Endothelial cell of umbilical vein (primary cell): Measurements from ENCODE around the gene LAG3. TPM values are rescaled to one million over a fixed set of nuclear protein-coding genes. Genes with fewer than 3 reads are reported as not detected.
A peak's percentile ranks its signal among the peaks of the same experiment; 100 is the strongest.

ENCODE experiments used
- BruUV-seq: library from RNA; stranded (reverse); fragments of 400-500 nt; replicated peaks from 2 replicates; lab custom pipeline; 2021; lab: Mats Ljungman, UMichigan
- CTCF ChIA-PET: fragments of 300-600, 350-600 bp; sonication (Branson Sonifier 250); formaldehyde crosslinking; loops from one replicate; lab custom pipeline; 2021; ENCODE audit warnings: antibody characterized with exemption, inconsistent platforms; lab: Charles Lee
- POLR2A ChIA-PET: fragments of 300-600, 350-600 bp; sonication (Branson Sonifier 250); formaldehyde crosslinking; loops from one replicate; lab custom pipeline; 2021; ENCODE audit warnings: antibody characterized with exemption, inconsistent platforms; lab: Charles Lee
- DNase-seq: peaks from one replicate; pipeline ENCODE4 v3.0.0-alpha.2; 2011; ENCODE audit warnings: low read depth, low spot score
- FAIRE-seq: peaks from 2 replicates; lab custom pipeline; 2011; peaks lifted over from hg19 to GRCh38; lab: Jason Lieb, UNC
- H2AFZ ChIP-seq: 2 replicates; pipeline ENCODE4 v1.6.0; 2012; ENCODE audit warnings: low read depth, low read length, control low read depth, inconsistent platforms
- H3K27ac ChIP-seq: 2 replicates; pipeline ENCODE4 v1.5.1; 2011; ENCODE audit warnings: low read depth, mild to moderate bottlenecking, control low read depth, low read length, moderate library complexity; ENCODE audit not compliant: insufficient read depth
- H3K27me3 ChIP-seq, 2 experiments: 2 replicates each; pipeline versions ENCODE4 v1.6.0 to v1.6.1; 2011; ENCODE audit warnings: low read length in 2 of 2, mixed read lengths in 1 of 2; ENCODE audit not compliant: control insufficient read depth in 2 of 2, insufficient read depth in 2 of 2
- H3K36me3 ChIP-seq, 2 experiments: 2 replicates in 1 of 2; 3 replicates in 1 of 2; pipeline ENCODE4 v1.5.1; 2011; ENCODE audit warnings: low read length in 2 of 2, mild to moderate bottlenecking in 1 of 2, moderate library complexity in 1 of 2; ENCODE audit not compliant: control insufficient read depth in 2 of 2, insufficient read depth in 2 of 2; ENCODE audit errors: extremely low read depth in 1 of 2
- H3K4me1 ChIP-seq: 3 replicates; pipeline ENCODE4 v1.5.1; 2011; ENCODE audit warnings: mild to moderate bottlenecking, low read length; ENCODE audit not compliant: control insufficient read depth, insufficient read depth; ENCODE audit errors: extremely low read depth
- H3K4me2 ChIP-seq: 2 replicates; pipeline ENCODE4 v1.6.1; 2011; ENCODE audit warnings: low read length, control low read depth, mixed read lengths; ENCODE audit not compliant: insufficient read depth
- H3K4me3 ChIP-seq, 3 experiments: fragments of 200-600 bp in 1 of 3; sonication (generic), shearing (Covaris generic) in 1 of 3; replicated peaks in 1 of 3; 2 replicates each; pipeline ENCODE4 v1.5.1; 2011 to 2016; ENCODE audit warnings: control low read depth in 3 of 3, low read length in 3 of 3, mild to moderate bottlenecking in 2 of 3, inconsistent platforms in 1 of 3, low read depth in 1 of 3, moderate library complexity in 1 of 3; ENCODE audit not compliant: insufficient read depth in 1 of 3
- H3K79me2 ChIP-seq: 2 replicates; pipeline ENCODE4 v1.6.0; 2012; ENCODE audit warnings: low read length, inconsistent platforms; ENCODE audit not compliant: control insufficient read depth, insufficient read depth
- H3K9ac ChIP-seq: replicated peaks from 2 replicates; pipeline ENCODE3; 2011; ENCODE audit warnings: low read length, control low read depth; ENCODE audit not compliant: insufficient read depth; ENCODE audit errors: extremely low read depth
- H3K9me1 ChIP-seq: replicated peaks from 3 replicates; pipeline ENCODE4 v1.6.0; 2011; ENCODE audit warnings: mild to moderate bottlenecking, low read length; ENCODE audit not compliant: control insufficient read depth, insufficient read depth; ENCODE audit errors: extremely low read depth
- H3K9me3 ChIP-seq: replicated peaks from 2 replicates; pipeline ENCODE4 v1.5.1; 2012; ENCODE audit warnings: low read length, inconsistent platforms; ENCODE audit not compliant: control insufficient read depth, insufficient read depth
- H4K20me1 ChIP-seq: replicated peaks from 2 replicates; pipeline ENCODE3; 2011; ENCODE audit warnings: mild to moderate bottlenecking, low read length; ENCODE audit not compliant: control insufficient read depth, insufficient read depth; ENCODE audit errors: extremely low read depth
- CTCF ChIP-seq, 2 donors: IDR thresholded peaks; 1 replicate in 1 of 2; 2 replicates in 1 of 2; pipeline ENCODE4 v1.5.1; 2011; ENCODE audit warnings: low read length in 2 of 2, mild to moderate bottlenecking in 2 of 2, moderate library complexity in 2 of 2, control low read depth in 1 of 2, inconsistent platforms in 1 of 2, low read depth in 1 of 2; ENCODE audit not compliant: insufficient read depth in 1 of 2; ENCODE audit errors: extremely low read depth in 1 of 2
- EZH2 ChIP-seq: IDR thresholded peaks from 2 replicates; pipeline ENCODE4 v1.6.1; 2012; ENCODE audit warnings: borderline replicate concordance, low read depth, mild to moderate bottlenecking, moderate library complexity, low read length, inconsistent platforms; ENCODE audit not compliant: severe bottlenecking
- FOS ChIP-seq: IDR thresholded peaks from 2 replicates; pipeline ENCODE4 v1.6.1; 2011; ENCODE audit warnings: mild to moderate bottlenecking, low read length, moderate library complexity, borderline replicate concordance; ENCODE audit not compliant: insufficient read depth
- GATA2 ChIP-seq: IDR thresholded peaks from 2 replicates; pipeline ENCODE4 v1.7.0; 2011; ENCODE audit warnings: low read depth, mild to moderate bottlenecking, moderate library complexity, mixed read lengths, low read length; ENCODE audit not compliant: insufficient read length, insufficient read depth
- JUN ChIP-seq: IDR thresholded peaks from 2 replicates; pipeline ENCODE4 v1.6.1; 2011; ENCODE audit warnings: borderline replicate concordance, low read depth; ENCODE audit not compliant: insufficient read length, insufficient read depth
- MAX ChIP-seq: IDR thresholded peaks from 2 replicates; pipeline ENCODE4 v1.6.1; 2011; ENCODE audit not compliant: insufficient read depth, insufficient read length
- MYC ChIP-seq: IDR thresholded peaks from one replicate; pipeline ENCODE4 v1.6.1; 2011; ENCODE audit warnings: mild to moderate bottlenecking, low read depth, low read length
- POLR2A ChIP-seq: IDR thresholded peaks from 2 replicates; pipeline ENCODE4 v1.6.1; 2012; ENCODE audit warnings: low read depth, mild to moderate bottlenecking, control low read depth, low read length
- POLR2AphosphoS5 ChIP-seq: IDR thresholded peaks from 2 replicates; pipeline ENCODE4 v1.6.1; 2012; ENCODE audit warnings: low read depth, mild to moderate bottlenecking, control low read depth, low read length, moderate library complexity; ENCODE audit not compliant: insufficient read depth
- dilution Hi-C: fragments of 300-500 bp; cut with MboI; formaldehyde crosslinking; loops from one replicate; pipeline ENCODE4 v1.15.0; 2019; ENCODE audit warnings: low sequenced_read_pairs; ENCODE audit not compliant: extremely low pct_ligation_motif_present
- intact Hi-C: fragments of 100-400 bp; cut with micrococcal nuclease; formaldehyde crosslinking; loops from one replicate; pipeline ENCODE4 v1.10.0; 2022
- polyA plus RNA-seq, 4 experiments: library from polyadenylated mRNA; depleted of rRNA in 3 of 4; stranded (reverse) in 3 of 4; unstranded in 1 of 4; fragments of >200 nt; gene quantifications; 2 replicates each; pipeline versions ENCODE4 v1.2.1 to v1.2.3, GENCODE V29; 2011 to 2012; ENCODE audit warnings: missing spikeins in 1 of 4
- total RNA-seq: library from RNA; stranded (reverse); gene quantifications from 2 replicates; pipeline ENCODE4 v1.2.3, GENCODE V29; 2021

Gene LAG3
- total and polyA plus RNA-seq, 2 donors (not counting 3 experiments of a cell fraction or from before 2014, with no cell fraction given) = 1.3 to 3.8 TPM

DNA sequence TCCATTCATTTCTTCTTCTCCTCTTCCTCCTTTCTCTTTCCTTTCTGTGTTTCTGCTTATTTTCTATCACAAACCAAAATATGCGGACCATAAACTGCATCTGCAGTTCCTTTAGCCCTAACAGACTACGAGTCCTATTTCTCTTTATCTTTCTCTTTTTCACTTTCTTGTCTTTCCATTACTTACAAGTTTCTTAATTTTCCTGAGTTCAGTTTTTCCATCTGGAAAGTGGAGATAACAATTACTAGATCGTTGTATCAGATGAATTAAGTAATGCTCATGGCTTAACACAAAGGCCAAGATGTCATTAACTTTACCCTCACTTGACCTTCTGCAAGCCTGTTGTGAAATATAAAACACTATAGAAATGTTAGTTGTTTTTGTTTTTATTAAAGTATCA lies 49.5 kb upstream of the LAG3 start:
- no peak for TF ChIP-seq MYC
- TF ChIP-seq FOS = no peak
- no peak for TF ChIP-seq POLR2AphosphoS5
- no peak for TF ChIP-seq CTCF (IDR thresholded peaks at IDR 0.05; ENCODE audit: extremely low read depth in 1 of 2, insufficient read depth in 1 of 2, low read depth in 1 of 2, low read length in 2 of 2)
- TF ChIP-seq JUN = no peak
- TF ChIP-seq POLR2A = no peak
- no peak for TF ChIP-seq GATA2
- TF ChIP-seq EZH2 = no peak
- no peak for TF ChIP-seq MAX
- Histone ChIP-seq H3K27me3 (no peaks in the 10 kb centered on the region), H3K4me2 (peak overlapping the region; percentile 70), H2AFZ (no peak overlapping the region), H3K4me1 (peaks cover 11% of the 10 kb centered on the region), H3K36me3 (no peaks in the 10 kb centered on the region), H3K9ac (no peak overlapping the region), H4K20me1 (no peaks in the 10 kb centered on the region), H3K9me3 (no peaks in the 10 kb centered on the region), H3K79me2 (peaks cover 2% of the 10 kb centered on the region), H3K4me3 (peak overlapping the region in 1 of 3 experiments; percentile 45), H3K9me1 (no peaks in the 10 kb centered on the region), H3K27ac (no peak overlapping the region)
- dilution Hi-C loops (no loop called here), intact Hi-C loops (loop anchor here (1.0 kb wide), 1 partner anchor 106 kb away; no protein-coding TSS in a partner anchor)
- FAIRE-seq (no peak), DNase-seq (no peak)
- CTCF ChIA-PET = interaction anchor here (0.7 to 1.8 kb wide), 5 partner anchors 33 to 257 kb away, joined by 3 to 12 read pairs (median 3); partner anchors contain the start of genes PTMS and ZNF384
- POLR2A ChIA-PET = no interaction called here
- BruUV-seq = no TSS peak
